ENCODE results near the gene HCAR2.
"Not testable (repeated sequence)": the region's sequence is repeated elsewhere in the genome, so short reads cannot be mapped to it uniquely, and the experiment has no call there.

HCAR2 gene

DNA sequence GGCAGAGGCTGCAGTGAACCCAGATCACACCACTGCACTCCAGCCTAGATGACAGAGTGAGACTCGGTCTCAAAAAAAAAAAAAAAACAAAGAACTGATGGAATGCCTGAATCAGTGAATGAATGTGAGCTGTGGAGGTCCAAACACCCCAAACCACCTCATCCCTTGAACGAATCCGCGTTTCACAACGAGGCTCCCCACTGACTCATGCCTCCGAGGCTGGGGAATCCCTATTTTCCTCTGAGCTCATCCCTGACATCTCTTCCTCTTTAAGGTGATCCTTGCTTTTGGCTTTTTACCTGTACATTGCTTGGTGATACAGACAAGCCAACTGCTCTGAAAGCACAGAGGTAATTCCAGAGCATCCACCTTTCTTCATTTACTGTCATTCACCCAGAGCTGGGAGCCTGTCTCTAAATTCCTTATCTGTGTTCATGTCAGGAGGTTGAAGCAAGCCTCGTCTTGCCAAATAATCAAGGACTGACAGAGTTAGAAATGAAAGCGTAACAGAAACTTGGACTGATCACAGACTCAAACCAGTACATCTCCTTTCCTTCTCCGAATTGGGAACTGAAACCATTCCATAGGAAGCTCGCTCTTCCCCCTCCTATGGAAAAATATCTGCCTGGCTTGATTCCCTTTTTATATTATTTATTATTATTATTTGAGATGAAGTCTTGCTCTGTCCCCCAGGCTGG lies 10.5 kb upstream of the HCAR2 start:
- H3K4me3 ChIP-seq (ENCODE audit: low read depth, low read length); H3K4me1 ChIP-seq (ENCODE audit: control insufficient read depth, insufficient read depth, low read length, unreplicated experiment); H2AFZ ChIP-seq (ENCODE audit: low read length, unreplicated experiment); H3K36me3 ChIP-seq (ENCODE audit: insufficient read depth, low read length); H3K27me3 ChIP-seq (ENCODE audit: insufficient read depth, low read length); H3K27ac ChIP-seq (ENCODE audit: low read depth, low read length); H3K79me2 ChIP-seq (ENCODE audit: control insufficient read depth, insufficient read depth, low read length, unreplicated experiment): not testable (repeated sequence)

DNA sequence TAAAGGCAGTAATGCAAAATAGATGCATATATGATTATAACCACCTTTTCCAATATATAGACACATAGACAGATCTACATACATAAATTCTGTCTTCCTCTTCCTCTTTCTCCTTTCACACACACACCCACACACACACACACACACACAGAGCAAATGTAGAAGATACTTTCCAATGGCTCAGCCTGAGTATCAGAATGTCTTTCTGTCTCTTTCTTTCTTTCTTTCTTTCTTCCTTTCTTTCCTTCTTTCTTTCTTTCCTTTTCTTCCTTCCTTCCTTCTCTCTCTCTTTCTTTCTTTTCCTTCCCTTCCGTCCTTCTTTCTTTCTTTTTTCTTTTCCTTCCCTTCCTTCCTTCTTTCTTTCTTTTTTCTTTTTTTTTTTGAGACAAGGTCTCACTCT lies 8.1 kb upstream of the HCAR2 start:
- H3K79me2 ChIP-seq (ENCODE audit: control insufficient read depth, insufficient read depth, low read length, unreplicated experiment); H3K27ac ChIP-seq (ENCODE audit: low read depth, low read length); H3K4me3 ChIP-seq (ENCODE audit: low read depth, low read length); H2AFZ ChIP-seq (ENCODE audit: low read length, unreplicated experiment); H3K4me1 ChIP-seq (ENCODE audit: control insufficient read depth, insufficient read depth, low read length, unreplicated experiment); H3K36me3 ChIP-seq (ENCODE audit: insufficient read depth, low read length); H3K27me3 ChIP-seq (ENCODE audit: insufficient read depth, low read length): not testable (repeated sequence)

- not testable (repeated sequence) for H3K27me3 ChIP-seq (ENCODE audit: insufficient read depth, low read length)
Measured at GRCh38 chr12:122710341-122710740, 7.2 kb upstream of the HCAR2 start.

DNA sequence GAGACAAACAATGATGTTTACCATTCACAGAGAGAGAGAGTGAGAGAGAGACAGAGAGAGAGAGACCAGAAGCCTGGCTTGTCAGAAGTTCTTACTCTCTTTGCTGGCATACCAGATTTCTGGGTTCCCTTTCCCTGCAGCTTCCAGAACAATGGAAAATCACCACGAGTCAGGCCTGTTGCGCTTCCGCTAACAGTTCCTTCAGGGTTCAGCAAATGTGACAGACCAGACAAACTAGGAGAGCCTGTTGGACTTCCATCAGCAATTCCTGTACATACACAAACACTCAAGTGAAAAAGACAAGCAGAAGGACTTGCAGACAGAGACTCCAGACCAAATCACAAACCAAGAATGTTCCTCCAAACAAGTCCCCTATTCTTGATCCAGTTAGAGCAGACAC lies 6.1 kb upstream of the HCAR2 start:
- not testable (repeated sequence) for H2AFZ ChIP-seq (ENCODE audit: low read length, unreplicated experiment); H3K4me1 ChIP-seq (ENCODE audit: control insufficient read depth, insufficient read depth, low read length, unreplicated experiment); H3K79me2 ChIP-seq (ENCODE audit: control insufficient read depth, insufficient read depth, low read length, unreplicated experiment); H3K27ac ChIP-seq (ENCODE audit: low read depth, low read length); H3K4me3 ChIP-seq (ENCODE audit: low read depth, low read length); H3K36me3 ChIP-seq (ENCODE audit: insufficient read depth, low read length); H3K27me3 ChIP-seq (ENCODE audit: insufficient read depth, low read length)

More at GRCh38 chr12:122710341-122710740, 7.2 kb upstream of the HCAR2 start:
- not testable (repeated sequence) for H3K36me3 ChIP-seq (ENCODE audit: insufficient read depth, low read length); H2AFZ ChIP-seq (ENCODE audit: low read length, unreplicated experiment); H3K79me2 ChIP-seq (ENCODE audit: control insufficient read depth, insufficient read depth, low read length, unreplicated experiment); H3K4me1 ChIP-seq (ENCODE audit: control insufficient read depth, insufficient read depth, low read length, unreplicated experiment); H3K27ac ChIP-seq (ENCODE audit: low read depth, low read length); H3K4me3 ChIP-seq (ENCODE audit: low read depth, low read length)

- not testable (repeated sequence) for H3K4me3 ChIP-seq (ENCODE audit: low read depth, low read length); H2AFZ ChIP-seq (ENCODE audit: low read length, unreplicated experiment); H3K4me1 ChIP-seq (ENCODE audit: control insufficient read depth, insufficient read depth, low read length, unreplicated experiment); H3K36me3 ChIP-seq (ENCODE audit: insufficient read depth, low read length); H3K27me3 ChIP-seq (ENCODE audit: insufficient read depth, low read length); H3K79me2 ChIP-seq (ENCODE audit: control insufficient read depth, insufficient read depth, low read length, unreplicated experiment); H3K27ac ChIP-seq (ENCODE audit: low read depth, low read length)
Measured at GRCh38 chr12:122703841-122704240, 684 bp upstream of the HCAR2 start.

GRCh38 chr12:122701481-122701880 lies 1.7 kb downstream of the HCAR2 start:
- H3K36me3 ChIP-seq (ENCODE audit: insufficient read depth, low read length); H3K4me3 ChIP-seq (ENCODE audit: low read depth, low read length); H3K27me3 ChIP-seq (ENCODE audit: insufficient read depth, low read length); H3K79me2 ChIP-seq (ENCODE audit: control insufficient read depth, insufficient read depth, low read length, unreplicated experiment); H2AFZ ChIP-seq (ENCODE audit: low read length, unreplicated experiment); H3K4me1 ChIP-seq (ENCODE audit: control insufficient read depth, insufficient read depth, low read length, unreplicated experiment); H3K27ac ChIP-seq (ENCODE audit: low read depth, low read length): not testable (repeated sequence)

DNA sequence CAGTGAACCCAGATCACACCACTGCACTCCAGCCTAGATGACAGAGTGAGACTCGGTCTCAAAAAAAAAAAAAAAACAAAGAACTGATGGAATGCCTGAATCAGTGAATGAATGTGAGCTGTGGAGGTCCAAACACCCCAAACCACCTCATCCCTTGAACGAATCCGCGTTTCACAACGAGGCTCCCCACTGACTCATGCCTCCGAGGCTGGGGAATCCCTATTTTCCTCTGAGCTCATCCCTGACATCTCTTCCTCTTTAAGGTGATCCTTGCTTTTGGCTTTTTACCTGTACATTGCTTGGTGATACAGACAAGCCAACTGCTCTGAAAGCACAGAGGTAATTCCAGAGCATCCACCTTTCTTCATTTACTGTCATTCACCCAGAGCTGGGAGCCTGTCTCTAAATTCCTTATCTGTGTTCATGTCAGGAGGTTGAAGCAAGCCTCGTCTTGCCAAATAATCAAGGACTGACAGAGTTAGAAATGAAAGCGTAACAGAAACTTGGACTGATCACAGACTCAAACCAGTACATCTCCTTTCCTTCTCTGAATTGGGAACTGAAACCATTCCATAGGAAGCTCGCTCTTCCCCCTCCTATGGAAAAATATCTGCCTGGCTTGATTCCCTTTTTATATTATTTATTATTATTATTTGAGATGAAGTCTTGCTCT lies 3.0 kb downstream of the HCAR2 start:
- H3K27ac ChIP-seq (ENCODE audit: low read depth, low read length); H2AFZ ChIP-seq (ENCODE audit: low read length, unreplicated experiment); H3K27me3 ChIP-seq (ENCODE audit: insufficient read depth, low read length); H3K4me3 ChIP-seq (ENCODE audit: low read depth, low read length); H3K79me2 ChIP-seq (ENCODE audit: control insufficient read depth, insufficient read depth, low read length, unreplicated experiment); H3K36me3 ChIP-seq (ENCODE audit: insufficient read depth, low read length); H3K4me1 ChIP-seq (ENCODE audit: control insufficient read depth, insufficient read depth, low read length, unreplicated experiment): not testable (repeated sequence)

DNA sequence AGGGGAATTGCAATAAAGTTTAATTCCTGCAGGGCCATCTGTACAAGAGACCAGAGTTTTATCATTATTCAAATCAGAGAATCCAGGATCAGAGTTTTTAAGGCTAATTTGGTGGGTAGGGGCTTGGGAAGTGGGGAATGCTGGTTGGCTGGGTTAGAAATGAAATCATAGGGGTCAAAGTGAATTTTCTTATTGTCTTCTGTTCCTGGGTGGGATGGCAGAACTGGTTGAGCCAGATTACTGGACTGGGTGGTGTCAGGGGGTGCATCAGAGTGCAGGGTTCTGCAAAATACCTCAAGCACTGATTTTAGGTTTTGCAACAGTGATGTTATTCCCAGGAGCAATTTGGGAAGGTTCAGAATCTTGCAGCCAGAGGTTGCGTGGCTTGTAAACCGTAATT lies 6.2 kb downstream of the HCAR2 start:
- H3K36me3 ChIP-seq (ENCODE audit: insufficient read depth, low read length); H3K4me1 ChIP-seq (ENCODE audit: control insufficient read depth, insufficient read depth, low read length, unreplicated experiment); H3K79me2 ChIP-seq (ENCODE audit: control insufficient read depth, insufficient read depth, low read length, unreplicated experiment); H3K4me3 ChIP-seq (ENCODE audit: low read depth, low read length); H3K27me3 ChIP-seq (ENCODE audit: insufficient read depth, low read length); H3K27ac ChIP-seq (ENCODE audit: low read depth, low read length); H2AFZ ChIP-seq (ENCODE audit: low read length, unreplicated experiment): not testable (repeated sequence)

GRCh38 chr12:122691566-122691965 lies 11.6 kb downstream of the HCAR2 start:
- Histone ChIP-seq H3K27me3 (ENCODE audit: insufficient read depth, low read length) (no peaks in the 10 kb centered on the region), H3K4me1 (ENCODE audit: control insufficient read depth, insufficient read depth, low read length, unreplicated experiment) (no peaks in the 10 kb centered on the region), H3K79me2 (ENCODE audit: control insufficient read depth, insufficient read depth, low read length, unreplicated experiment) (no peaks in the 10 kb centered on the region), H3K27ac (ENCODE audit: low read depth, low read length) (no peak overlapping the region), H3K36me3 (ENCODE audit: insufficient read depth, low read length) (no peaks in the 10 kb centered on the region), H2AFZ (ENCODE audit: low read length, unreplicated experiment) (no peak overlapping the region), H3K4me3 (ENCODE audit: low read depth, low read length) (no peak overlapping the region)

DNA sequence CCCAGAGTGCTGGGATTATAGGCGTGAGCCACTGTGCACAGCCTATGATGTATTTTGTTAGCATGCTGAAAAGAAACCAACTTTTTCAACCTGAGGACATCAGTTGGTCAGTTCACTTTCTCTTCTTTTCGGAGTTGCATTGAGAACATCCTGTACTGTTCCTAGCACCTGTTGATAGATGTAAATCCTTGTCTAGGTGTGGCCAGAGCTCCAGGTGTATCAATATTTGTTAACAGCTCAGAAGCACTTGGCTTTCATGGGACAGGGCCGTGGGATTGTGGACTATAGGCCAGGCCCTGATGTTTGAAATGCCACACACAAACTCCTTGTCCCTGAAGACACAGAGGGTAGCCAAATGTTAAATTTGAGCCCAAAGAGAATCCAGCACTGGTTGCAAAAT lies 14.9 kb downstream of the HCAR2 start:
- H2AFZ ChIP-seq (ENCODE audit: low read length, unreplicated experiment) = no peak overlapping the region
- no peak overlapping the region for H3K4me3 ChIP-seq (ENCODE audit: low read depth, low read length)
- H3K27ac ChIP-seq (ENCODE audit: low read depth, low read length) = no peak overlapping the region
- no peaks in the 10 kb centered on the region for H3K36me3 ChIP-seq (ENCODE audit: insufficient read depth, low read length)
- no peaks in the 10 kb centered on the region for H3K27me3 ChIP-seq (ENCODE audit: insufficient read depth, low read length)
- no peaks in the 10 kb centered on the region for H3K79me2 ChIP-seq (ENCODE audit: control insufficient read depth, insufficient read depth, low read length, unreplicated experiment)
- H3K4me1 ChIP-seq (ENCODE audit: control insufficient read depth, insufficient read depth, low read length, unreplicated experiment) = no peaks in the 10 kb centered on the region

DNA sequence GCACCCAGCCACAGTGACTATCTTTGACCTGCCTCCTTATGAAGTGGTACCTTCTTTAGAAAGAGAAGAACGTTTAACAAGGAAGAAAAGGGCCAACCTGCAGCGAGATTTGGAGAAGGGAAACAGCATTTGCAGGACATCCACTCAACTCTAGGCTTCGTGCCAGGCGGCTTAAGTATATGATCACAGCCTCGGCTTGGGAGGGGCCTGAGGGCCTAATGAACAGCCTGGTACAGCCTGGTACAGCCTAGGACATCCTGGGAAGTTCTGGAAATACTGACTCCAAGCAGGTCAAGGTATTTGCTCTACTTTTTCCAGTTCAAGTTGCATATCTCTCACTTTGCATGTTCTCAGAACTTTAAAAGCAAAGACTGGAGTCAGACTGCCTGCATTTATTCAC lies 16.1 kb downstream of the HCAR2 start:
- Histone ChIP-seq H2AFZ (ENCODE audit: low read length, unreplicated experiment) (no peak overlapping the region), H3K4me3 (ENCODE audit: low read depth, low read length) (no peak overlapping the region), H3K27me3 (ENCODE audit: insufficient read depth, low read length) (no peaks in the 10 kb centered on the region), H3K27ac (ENCODE audit: low read depth, low read length) (no peak overlapping the region), H3K79me2 (ENCODE audit: control insufficient read depth, insufficient read depth, low read length, unreplicated experiment) (no peaks in the 10 kb centered on the region), H3K36me3 (ENCODE audit: insufficient read depth, low read length) (no peaks in the 10 kb centered on the region), H3K4me1 (ENCODE audit: control insufficient read depth, insufficient read depth, low read length, unreplicated experiment) (no peaks in the 10 kb centered on the region)
